ENCODE data around the gene SENP1.

GRCh38 chr12:48105867-48106680 lies at the start of gene SENP1:
- TF ChIP-seq POLR2A (IDR thresholded peaks at IDR 0.05; ENCODE audit: low read depth, low read length): peak; percentile 59; the same call in 1 of the 2 replicates
- TF ChIP-seq CTCF (conservative IDR thresholded peaks at IDR 0.05; ENCODE audit: low read depth, low read length): no peak
- no peak for TF ChIP-seq RAD21 (IDR thresholded peaks at IDR 0.05; ENCODE audit: low read length)
- TF ChIP-seq ELK1 (IDR thresholded peaks at IDR 0.05; ENCODE audit: borderline replicate concordance, low read depth, low read length): no peak
- TF ChIP-seq MXI1 (IDR thresholded peaks at IDR 0.05; ENCODE audit: borderline replicate concordance, low read depth, low read length): no peak
- no peak for TF ChIP-seq CHD1 (IDR thresholded peaks at IDR 0.05; ENCODE audit: low read depth, low read length)
- no peak for TF ChIP-seq FOS (IDR thresholded peaks at IDR 0.05; ENCODE audit: low read depth, low read length)
- TF ChIP-seq USF2 (IDR thresholded peaks at IDR 0.05; ENCODE audit: low read depth, low read length): no peak
- no peak for TF ChIP-seq SMC3 (IDR thresholded peaks at IDR 0.05; ENCODE audit: low read depth, low read length)
- TF ChIP-seq MAFK (IDR thresholded peaks at IDR 0.05; ENCODE audit: low read depth, low read length): no peak

All from IMR-90 (cell line).